CD4-positive, alpha-beta memory T cell (primary cell): Measurements from ENCODE around the gene CELF2. TPM values are rescaled to one million over a fixed set of nuclear protein-coding genes. Genes with fewer than 3 reads are reported as not detected.
A peak's percentile ranks its signal among the peaks of the same experiment; 100 is the strongest.

ENCODE experiments used
- CTCF ChIA-PET: fragments of 350-600 bp; sonication (Branson Sonifier 250); formaldehyde crosslinking; loops from one replicate; lab custom pipeline; 2021; ENCODE audit warnings: inconsistent platforms; ENCODE audit not compliant: partially characterized antibody; lab: Charles Lee
- POLR2A ChIA-PET: fragments of 350-600 bp; sonication (Branson Sonifier 250); formaldehyde crosslinking; loops from one replicate; lab custom pipeline; 2021; ENCODE audit not compliant: partially characterized antibody; lab: Charles Lee
- DNase-seq, 5 donors: peaks; one replicate each; pipeline versions ENCODE4 v3.0.0 to v3.0.0-alpha.2; 2020 to 2022; ENCODE audit warnings: mixed read lengths in 1 of 5
- H3K27ac ChIP-seq: one replicate; pipeline ENCODE4 v1.7.0; 2013; ENCODE audit warnings: low read depth, low read length
- H3K27me3 ChIP-seq: 2 replicates; pipeline ENCODE4 v1.7.0; 2013; ENCODE audit warnings: mild to moderate bottlenecking, low read length, moderate library complexity; ENCODE audit not compliant: insufficient read depth
- H3K36me3 ChIP-seq: 2 replicates; pipeline ENCODE4 v1.7.0; 2013; ENCODE audit warnings: mild to moderate bottlenecking, low read length, moderate library complexity; ENCODE audit not compliant: insufficient read depth
- H3K4me1 ChIP-seq: 2 replicates; pipeline ENCODE4 v1.7.0; 2013; ENCODE audit warnings: mild to moderate bottlenecking, low read length, moderate library complexity; ENCODE audit not compliant: insufficient read depth
- H3K4me3 ChIP-seq, 2 donors: one replicate each; pipeline ENCODE4 v1.7.0; 2013; ENCODE audit warnings: low read length in 2 of 2, mild to moderate bottlenecking in 1 of 2
- H3K9me3 ChIP-seq, 2 donors: one replicate each; pipeline ENCODE4 v1.7.0; 2013; ENCODE audit warnings: low read length in 2 of 2, control low read depth in 1 of 2; ENCODE audit not compliant: control insufficient read depth in 1 of 2
- H3K27ac Mint-ChIP-seq, 7 donors: one replicate each; pipeline ENCODE4 v1.8.0; 2020 to 2021; ENCODE audit warnings: mixed read lengths in 7 of 7, mild to moderate bottlenecking in 6 of 7, inconsistent platforms in 3 of 7, moderate library complexity in 3 of 7
- H3K27me3 Mint-ChIP-seq, 2 donors: one replicate each; pipeline ENCODE4 v1.8.0; 2020 to 2021; ENCODE audit warnings: mixed read lengths in 2 of 2
- H3K36me3 Mint-ChIP-seq, 2 donors: one replicate each; pipeline ENCODE4 v1.8.0; 2020 to 2021; ENCODE audit warnings: mixed read lengths in 2 of 2, inconsistent platforms in 1 of 2, mild to moderate bottlenecking in 1 of 2
- H3K4me1 Mint-ChIP-seq, 4 donors: one replicate each; pipeline ENCODE4 v1.8.0; 2020 to 2021; ENCODE audit warnings: mixed read lengths in 4 of 4, mild to moderate bottlenecking in 1 of 4
- H3K4me3 Mint-ChIP-seq, 8 donors: one replicate each; pipeline ENCODE4 v1.8.0; 2020 to 2021; ENCODE audit warnings: mixed read lengths in 8 of 8, mild to moderate bottlenecking in 7 of 8, moderate library complexity in 6 of 8, inconsistent platforms in 3 of 8
- H3K9me3 Mint-ChIP-seq, 8 donors: one replicate each; pipeline ENCODE4 v1.8.0; 2020 to 2021; ENCODE audit warnings: mixed read lengths in 8 of 8, mild to moderate bottlenecking in 5 of 8, inconsistent platforms in 3 of 8, moderate library complexity in 1 of 8
- intact Hi-C: fragments of 100-400 bp; cut with micrococcal nuclease; formaldehyde crosslinking; loops from one replicate; pipeline ENCODE4 v1.15.1; 2023
- polyA plus RNA-seq, 2 donors: library from polyadenylated mRNA; unstranded; fragments of 300-500 nt; fragmentation: Illumina TruSeq; gene quantifications; one replicate each; pipeline ENCODE4 v1.2.3, GENCODE V29; 2021
- total RNA-seq, 2 experiments: library from RNA; stranded (reverse); gene quantifications; one replicate each; pipeline ENCODE4 v1.2.3, GENCODE V29; 2021

Gene CELF2
- total and polyA plus RNA-seq, 4 experiments from 2014 or later, result 122 to 180 (median 167) TPM

- Mint-ChIP-seq H3K4me1 (peaks cover 0 to 4% (median 0%) of the 10 kb centered on the region in 4 donors), H3K9me3 (peaks cover 0 to 2% (median 0%) of the 10 kb centered on the region in 8 donors), H3K27me3 (peaks cover 0 to 1% of the 10 kb centered on the region in 2 donors), H3K27ac (peak overlapping the region in 1 of 7 donors; percentile 18), H3K4me3 (peak overlapping the region in 1 of 8 donors; percentile 18), H3K36me3 (no peaks in the 10 kb centered on the region)
- intact Hi-C loops, result no loop called here
- no peak for DNase-seq
- H3K9me3 ChIP-seq, result no peaks in the 10 kb centered on the region
- no peaks in the 10 kb centered on the region for H3K36me3 ChIP-seq
- no peaks in the 10 kb centered on the region for H3K27me3 ChIP-seq
- POLR2A ChIA-PET, result no interaction called here
- CTCF ChIA-PET, result no interaction called here
- H3K27ac ChIP-seq, result no peak overlapping the region
- no peak overlapping the region for H3K4me3 ChIP-seq
- no peaks in the 10 kb centered on the region for H3K4me1 ChIP-seq
Measured at GRCh38 chr10:11381511-11381910, 363.8 kb downstream of the CELF2 start.

GRCh38 chr10:11382187-11382586, 364.5 kb downstream of the CELF2 start:
- Histone ChIP-seq H3K4me3 (no peak overlapping the region), H3K27ac (no peak overlapping the region), H3K4me1 (no peaks in the 10 kb centered on the region), H3K36me3 (no peaks in the 10 kb centered on the region), H3K27me3 (no peaks in the 10 kb centered on the region), H3K9me3 (no peaks in the 10 kb centered on the region)
- DNase-seq, result no peak
- intact Hi-C loops, result no loop called here
- H3K36me3 Mint-ChIP-seq, result no peaks in the 10 kb centered on the region
- no peak overlapping the region for H3K4me3 Mint-ChIP-seq
- peaks cover 0 to 2% (median 0%) of the 10 kb centered on the region in 8 donors for H3K9me3 Mint-ChIP-seq
- CTCF ChIA-PET, result no interaction called here
- H3K4me1 Mint-ChIP-seq, result peaks cover 0 to 4% (median under 1%) of the 10 kb centered on the region in 4 donors
- H3K27ac Mint-ChIP-seq, result peak overlapping the region in 2 of 7 donors; percentile 19 to 33
- POLR2A ChIA-PET, result no interaction called here
- peaks cover 0 to 1% of the 10 kb centered on the region in 2 donors for H3K27me3 Mint-ChIP-seq

GRCh38 chr10:11386044-11386443, 368.4 kb downstream of the CELF2 start:
- Mint-ChIP-seq H3K36me3 (no peaks in the 10 kb centered on the region), H3K9me3 (peaks cover 0 to 3% (median 0%) of the 10 kb centered on the region in 8 donors), H3K27ac (no peak overlapping the region), H3K4me1 (peaks cover 0 to 4% (median 2%) of the 10 kb centered on the region in 4 donors), H3K27me3 (no peaks in the 10 kb centered on the region), H3K4me3 (no peak overlapping the region)
- Histone ChIP-seq H3K27me3 (no peaks in the 10 kb centered on the region), H3K4me1 (no peaks in the 10 kb centered on the region), H3K27ac (no peak overlapping the region), H3K36me3 (no peaks in the 10 kb centered on the region), H3K4me3 (no peak overlapping the region), H3K9me3 (no peaks in the 10 kb centered on the region)
- DNase-seq, result no peak
- intact Hi-C loops, result no loop called here
- CTCF ChIA-PET, result no interaction called here
- POLR2A ChIA-PET, result no interaction called here
